Stimulated activated effector memory CD8-positive, alpha-beta T cell treated with anti-CD3 and anti-CD28 coated beads, Interleukin-12 subunit alpha, Interleukin-12 subunit beta, amount 100 ng/mL, for 72 hours (primary cell): ENCODE results near the gene PRR12.
A peak's percentile ranks its signal among the peaks of the same experiment; 100 is the strongest.

Experiments used
- ATAC-seq: fragments of 150-1000 bp; cut with Tn5 transposase; 2 replicates; pipeline ENCODE4 v1.10.0; 2021
- DNase-seq, 2 donors: peaks; one replicate each; pipeline ENCODE4 v3.0.0; 2021 to 2022; ENCODE audit warnings: low spot score in 2 of 2
- H3K27ac Mint-ChIP-seq: one replicate; pipeline ENCODE4 v1.8.0; 2022; ENCODE audit warnings: mild to moderate bottlenecking, mixed read lengths
- H3K36me3 Mint-ChIP-seq: one replicate; pipeline ENCODE4 v1.8.0; 2022; ENCODE audit warnings: mild to moderate bottlenecking, mixed read lengths
- H3K4me1 Mint-ChIP-seq: one replicate; pipeline ENCODE4 v1.8.0; 2022; ENCODE audit warnings: mixed read lengths
- H3K4me3 Mint-ChIP-seq: one replicate; pipeline ENCODE4 v1.8.0; 2022; ENCODE audit warnings: mild to moderate bottlenecking, mixed read lengths
- H3K9me3 Mint-ChIP-seq: one replicate; pipeline ENCODE4 v1.8.0; 2022; ENCODE audit warnings: mixed read lengths

Gene PRR12

DNA sequence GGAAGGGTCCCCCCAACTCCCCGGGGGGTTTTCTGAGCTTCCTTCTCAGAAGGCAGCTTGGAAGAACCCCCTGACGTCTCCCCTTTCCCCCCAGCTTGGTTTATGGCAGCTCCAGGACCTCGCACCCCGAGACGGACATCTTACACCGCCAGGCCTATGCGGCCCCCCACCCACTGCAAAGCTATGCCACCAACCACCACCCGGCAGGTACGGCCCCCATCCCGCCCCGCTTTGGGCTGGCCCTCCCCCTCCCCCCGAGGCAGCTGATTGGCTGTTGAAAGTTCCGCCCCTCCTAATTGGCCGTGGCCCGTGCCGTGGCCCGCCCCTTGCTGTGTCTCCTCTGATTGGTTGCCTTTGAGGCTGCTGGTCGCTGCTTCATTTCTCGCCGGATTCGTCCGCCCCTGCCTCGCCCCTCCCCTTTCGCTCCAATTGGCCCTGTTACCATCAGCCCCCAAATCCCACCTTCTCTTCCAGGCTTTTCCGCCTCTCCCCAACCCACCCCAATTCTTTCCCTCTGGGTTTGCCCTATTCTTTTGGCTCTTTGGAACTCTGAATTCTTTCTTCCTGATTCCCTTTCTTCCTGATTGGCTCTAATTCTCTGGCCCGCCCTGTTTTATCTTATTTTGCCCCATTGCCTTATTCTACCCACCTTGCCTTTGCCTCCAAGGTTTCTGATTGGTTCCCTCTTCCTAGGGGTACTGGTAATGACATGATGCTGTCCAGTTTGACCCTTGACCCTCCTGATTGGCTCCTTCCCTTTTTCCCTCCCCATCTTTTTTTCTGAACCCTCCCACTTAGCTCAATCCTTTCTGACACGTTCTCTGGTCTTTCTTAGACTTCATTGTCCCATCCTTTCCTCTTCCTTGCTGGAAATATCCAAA is 2.5 kb downstream of the PRR12 start:
- peaks cover 61% of the 10 kb centered on the region for H3K36me3 Mint-ChIP-seq
- no peaks in the 10 kb centered on the region for H3K9me3 Mint-ChIP-seq
- ATAC-seq (peak; percentile 70), DNase-seq (peak; percentile 73 to 95)
- peak overlapping the region; percentile 88 for H3K4me3 Mint-ChIP-seq
- H3K4me1 Mint-ChIP-seq, result peaks cover 46% of the 10 kb centered on the region
- peak overlapping the region; percentile 89 for H3K27ac Mint-ChIP-seq

DNA sequence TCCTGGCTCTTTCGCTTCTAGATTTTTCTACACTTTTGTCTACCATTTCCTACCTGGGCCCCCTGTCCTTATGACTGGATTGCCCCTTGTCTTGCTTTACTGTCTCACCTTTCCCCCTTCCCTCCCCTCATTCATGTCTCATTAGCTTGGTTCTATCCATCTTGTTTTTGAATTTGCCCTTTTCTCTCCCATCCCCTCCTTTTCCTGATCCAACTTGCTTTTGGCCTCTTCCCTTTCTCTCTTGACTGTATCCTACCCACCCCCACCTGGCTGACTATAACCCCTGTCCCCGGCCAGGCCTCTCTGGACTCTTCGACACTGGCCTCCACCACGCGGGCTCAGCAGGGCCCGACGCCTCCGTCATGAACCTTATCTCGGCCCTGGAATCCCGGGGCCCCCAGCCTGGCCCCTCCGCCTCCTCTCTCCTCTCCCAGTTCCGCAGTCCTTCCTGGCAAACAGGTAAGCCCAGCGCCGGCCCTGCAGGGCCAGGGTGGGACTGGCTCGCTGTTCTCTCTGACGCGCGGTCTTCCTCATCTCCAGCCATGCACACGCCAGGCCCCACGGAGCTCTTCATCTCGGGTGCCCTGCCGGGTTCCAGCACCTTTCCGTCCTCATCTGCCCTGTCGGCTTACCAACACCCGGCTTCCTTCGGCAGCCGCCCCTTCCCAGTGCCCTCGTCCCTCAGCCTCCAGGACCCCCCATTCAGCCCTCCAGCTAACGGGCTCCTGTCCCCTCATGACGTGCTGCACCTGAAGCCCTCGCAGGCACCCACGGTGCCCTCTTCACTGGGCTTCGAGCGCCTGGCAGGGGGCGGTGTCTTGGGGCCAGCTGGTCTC is 3.4 kb downstream of the PRR12 start:
- H3K4me3 Mint-ChIP-seq, result peak overlapping the region; percentile 88
- peak overlapping the region; percentile 89 for H3K27ac Mint-ChIP-seq
- ATAC-seq (no peak), DNase-seq (no peak)
- peaks cover 39% of the 10 kb centered on the region for H3K4me1 Mint-ChIP-seq
- H3K36me3 Mint-ChIP-seq, result peaks cover 64% of the 10 kb centered on the region
- no peaks in the 10 kb centered on the region for H3K9me3 Mint-ChIP-seq

DNA sequence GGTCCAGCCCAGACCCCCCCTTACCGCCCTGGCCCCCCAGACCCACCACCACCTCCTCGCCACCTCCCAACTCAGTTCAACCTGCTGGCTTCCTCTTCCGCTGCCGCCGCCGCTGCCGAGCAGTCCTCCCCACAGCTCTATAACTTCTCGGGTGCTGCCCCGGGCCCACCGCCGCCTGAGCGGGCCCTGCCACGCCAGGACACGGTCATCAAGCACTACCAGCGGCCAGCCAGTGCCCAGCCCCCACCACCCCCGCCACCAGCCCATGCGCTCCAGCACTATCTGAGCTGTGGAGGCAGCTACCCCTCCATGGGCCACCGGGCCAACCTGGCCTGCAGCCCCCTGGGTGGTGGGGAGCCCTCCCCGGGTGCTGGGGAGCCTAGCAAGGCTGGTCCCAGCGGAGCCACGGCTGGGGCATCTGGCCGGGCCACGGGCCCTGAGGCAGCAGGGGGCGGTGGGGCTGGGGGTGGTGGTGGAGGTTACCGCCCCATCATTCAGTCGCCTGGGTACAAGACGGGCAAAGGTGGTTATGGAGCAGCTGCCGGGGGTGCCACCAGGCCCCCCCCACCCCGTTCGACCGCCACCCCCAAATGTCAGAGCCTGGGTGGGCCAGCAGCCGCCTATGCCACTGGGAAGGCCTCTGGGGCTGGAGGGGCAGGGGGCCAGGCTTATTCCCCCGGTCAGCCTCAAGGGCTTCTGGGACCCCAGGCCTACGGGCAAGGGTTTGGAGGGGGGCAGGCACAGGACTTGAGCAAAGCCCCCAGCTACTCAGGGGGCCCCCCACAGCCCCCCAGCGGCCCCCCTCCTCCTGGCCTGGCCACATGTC is 4.2 kb downstream of the PRR12 start:
- no peak for DNase-seq
- H3K27ac Mint-ChIP-seq, result no peak overlapping the region
- peaks cover 72% of the 10 kb centered on the region for H3K36me3 Mint-ChIP-seq
- peak overlapping the region; percentile 88 for H3K4me3 Mint-ChIP-seq
- H3K4me1 Mint-ChIP-seq, result peaks cover 37% of the 10 kb centered on the region
- no peaks in the 10 kb centered on the region for H3K9me3 Mint-ChIP-seq
- no peak for ATAC-seq

DNA sequence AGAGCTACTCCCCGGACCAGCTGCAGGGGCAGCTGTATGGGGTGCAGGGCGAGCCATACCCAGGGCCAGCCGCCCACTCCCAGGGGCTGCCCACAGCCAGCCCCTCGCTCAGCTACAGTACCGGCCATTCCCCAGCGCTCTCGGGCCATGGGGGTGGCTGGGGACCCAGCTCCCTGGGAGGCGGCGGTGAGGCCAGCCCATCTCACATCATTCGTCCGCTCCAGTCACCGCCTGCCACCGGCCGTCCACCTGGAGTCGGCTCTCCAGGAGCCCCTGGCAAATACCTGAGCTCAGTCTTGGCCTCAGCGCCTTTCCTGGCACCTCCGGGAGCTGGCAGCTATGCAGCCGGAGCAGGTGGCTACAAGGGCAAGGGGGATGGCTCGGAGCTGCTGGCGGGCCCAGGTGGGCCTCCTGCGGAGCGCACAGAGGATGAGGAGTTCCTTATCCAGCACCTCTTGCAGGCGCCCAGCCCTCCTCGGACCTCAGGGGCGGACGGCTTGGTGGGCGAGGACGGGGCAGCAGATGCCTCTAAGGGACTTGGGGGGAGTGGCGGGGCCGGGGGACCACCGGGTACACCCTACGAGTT is 4.9 kb downstream of the PRR12 start:
- DNase-seq (no peak), ATAC-seq (no peak)
- peaks cover 40% of the 10 kb centered on the region for H3K4me1 Mint-ChIP-seq
- no peak overlapping the region for H3K27ac Mint-ChIP-seq
- no peak overlapping the region for H3K4me3 Mint-ChIP-seq
- no peaks in the 10 kb centered on the region for H3K9me3 Mint-ChIP-seq
- peaks cover 72% of the 10 kb centered on the region for H3K36me3 Mint-ChIP-seq

DNA sequence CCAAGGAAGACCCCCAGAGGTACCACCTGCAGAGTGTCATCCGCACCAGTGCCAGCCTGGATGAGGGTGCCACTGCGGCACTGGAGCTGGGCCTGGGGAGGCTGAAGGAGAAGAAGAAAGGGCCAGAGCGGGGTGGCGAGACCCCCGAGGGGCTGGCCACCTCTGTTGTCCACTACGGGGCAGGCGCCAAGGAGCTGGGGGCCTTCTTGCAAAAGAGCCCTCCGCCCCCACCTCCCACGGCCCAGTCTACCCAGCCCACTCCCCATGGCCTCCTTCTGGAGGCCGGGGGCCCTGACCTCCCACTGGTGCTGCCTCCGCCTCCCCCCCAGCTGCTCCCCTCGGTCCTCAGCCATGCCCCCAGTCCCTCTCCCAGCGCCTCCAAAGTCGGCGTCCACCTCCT is 5.4 kb downstream of the PRR12 start:
- no peaks in the 10 kb centered on the region for H3K9me3 Mint-ChIP-seq
- H3K36me3 Mint-ChIP-seq, result peaks cover 76% of the 10 kb centered on the region
- H3K4me1 Mint-ChIP-seq, result peaks cover 44% of the 10 kb centered on the region
- H3K4me3 Mint-ChIP-seq, result no peak overlapping the region
- DNase-seq, result no peak
- no peak overlapping the region for H3K27ac Mint-ChIP-seq
- no peak for ATAC-seq

DNA sequence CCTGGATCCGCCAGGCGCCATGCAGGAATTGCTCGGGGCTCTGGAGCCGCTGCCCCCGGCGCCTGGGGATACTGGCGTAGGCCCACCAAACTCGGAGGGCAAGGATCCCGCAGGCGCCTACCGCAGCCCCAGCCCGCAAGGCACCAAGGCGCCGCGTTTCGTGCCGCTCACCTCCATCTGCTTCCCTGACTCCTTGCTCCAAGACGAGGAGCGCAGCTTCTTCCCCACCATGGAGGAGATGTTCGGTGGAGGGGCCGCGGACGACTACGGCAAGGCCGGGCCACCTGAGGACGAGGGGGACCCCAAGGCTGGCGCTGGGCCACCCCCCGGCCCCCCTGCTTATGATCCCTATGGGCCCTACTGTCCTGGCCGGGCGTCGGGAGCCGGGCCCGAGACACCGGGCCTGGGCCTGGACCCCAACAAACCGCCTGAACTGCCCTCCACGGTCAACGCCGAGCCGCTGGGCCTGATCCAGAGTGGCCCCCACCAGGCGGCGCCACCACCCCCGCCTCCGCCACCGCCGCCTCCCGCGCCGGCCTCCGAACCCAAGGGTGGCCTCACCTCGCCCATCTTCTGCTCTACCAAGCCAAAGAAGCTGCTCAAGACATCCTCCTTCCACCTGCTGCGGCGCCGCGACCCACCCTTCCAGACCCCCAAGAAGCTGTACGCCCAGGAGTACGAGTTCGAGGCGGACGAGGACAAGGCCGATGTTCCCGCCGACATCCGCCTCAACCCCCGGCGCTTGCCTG is 6.1 kb downstream of the PRR12 start:
- Mint-ChIP-seq H3K9me3 (no peaks in the 10 kb centered on the region), H3K4me1 (peaks cover 41% of the 10 kb centered on the region), H3K4me3 (no peak overlapping the region), H3K36me3 (peaks cover 80% of the 10 kb centered on the region), H3K27ac (no peak overlapping the region)
- DNase-seq (no peak), ATAC-seq (no peak)

DNA sequence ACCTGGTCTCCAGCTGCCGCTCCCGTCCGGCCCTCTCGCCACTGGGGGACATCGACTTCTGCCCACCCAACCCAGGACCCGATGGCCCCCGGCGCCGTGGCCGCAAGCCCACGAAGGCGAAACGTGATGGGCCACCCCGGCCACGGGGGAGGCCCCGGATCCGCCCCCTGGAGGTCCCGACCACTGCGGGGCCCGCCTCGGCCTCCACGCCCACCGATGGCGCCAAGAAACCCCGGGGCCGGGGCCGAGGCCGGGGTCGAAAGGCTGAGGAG is 6.7 kb downstream of the PRR12 start:
- DNase-seq (no peak), ATAC-seq (no peak)
- H3K4me3 Mint-ChIP-seq, result no peak overlapping the region
- peaks cover 36% of the 10 kb centered on the region for H3K4me1 Mint-ChIP-seq
- peaks cover 80% of the 10 kb centered on the region for H3K36me3 Mint-ChIP-seq
- H3K9me3 Mint-ChIP-seq, result no peaks in the 10 kb centered on the region
- H3K27ac Mint-ChIP-seq, result no peak overlapping the region

DNA sequence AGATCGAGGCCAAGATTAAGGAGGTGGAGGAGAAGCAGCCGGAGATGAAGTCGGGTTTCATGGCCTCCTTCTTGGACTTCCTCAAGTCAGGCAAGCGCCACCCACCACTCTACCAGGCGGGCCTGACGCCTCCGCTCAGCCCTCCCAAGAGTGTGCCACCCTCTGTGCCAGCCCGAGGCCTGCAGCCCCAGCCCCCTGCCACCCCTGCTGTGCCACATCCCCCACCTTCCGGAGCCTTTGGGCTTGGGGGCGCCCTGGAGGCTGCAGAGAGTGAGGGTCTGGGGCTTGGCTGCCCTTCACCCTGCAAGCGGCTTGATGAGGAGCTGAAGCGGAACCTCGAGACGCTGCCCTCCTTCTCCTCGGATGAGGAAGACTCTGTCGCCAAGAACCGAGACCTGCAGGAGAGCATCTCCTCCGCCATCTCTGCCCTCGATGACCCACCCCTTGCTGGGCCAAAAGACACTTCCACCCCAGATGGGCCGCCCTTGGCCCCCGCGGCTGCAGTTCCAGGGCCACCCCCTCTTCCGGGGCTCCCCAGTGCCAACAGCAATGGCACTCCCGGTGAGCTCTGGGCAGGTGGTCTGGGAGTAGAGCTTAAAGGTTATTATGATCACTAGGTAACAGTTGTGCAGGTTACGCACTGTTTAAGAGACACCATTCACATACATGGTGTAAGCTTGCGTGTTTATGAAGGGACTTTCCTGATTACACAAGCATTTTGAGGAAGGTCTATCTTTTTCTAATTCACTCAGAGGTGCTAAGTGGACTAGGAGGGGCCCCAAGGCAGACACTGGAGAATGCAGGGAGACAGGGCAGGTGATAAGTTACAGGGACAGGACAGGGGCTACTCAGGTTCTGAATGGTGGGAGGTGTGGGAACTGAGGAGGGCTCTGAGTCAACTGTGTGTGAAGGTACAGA is 8.7 kb downstream of the PRR12 start:
- H3K9me3 Mint-ChIP-seq, result no peaks in the 10 kb centered on the region
- no peak overlapping the region for H3K4me3 Mint-ChIP-seq
- H3K36me3 Mint-ChIP-seq, result peaks cover 81% of the 10 kb centered on the region
- DNase-seq (no peak), ATAC-seq (no peak)
- H3K27ac Mint-ChIP-seq, result peak overlapping the region; percentile 83
- H3K4me1 Mint-ChIP-seq, result peaks cover 16% of the 10 kb centered on the region

DNA sequence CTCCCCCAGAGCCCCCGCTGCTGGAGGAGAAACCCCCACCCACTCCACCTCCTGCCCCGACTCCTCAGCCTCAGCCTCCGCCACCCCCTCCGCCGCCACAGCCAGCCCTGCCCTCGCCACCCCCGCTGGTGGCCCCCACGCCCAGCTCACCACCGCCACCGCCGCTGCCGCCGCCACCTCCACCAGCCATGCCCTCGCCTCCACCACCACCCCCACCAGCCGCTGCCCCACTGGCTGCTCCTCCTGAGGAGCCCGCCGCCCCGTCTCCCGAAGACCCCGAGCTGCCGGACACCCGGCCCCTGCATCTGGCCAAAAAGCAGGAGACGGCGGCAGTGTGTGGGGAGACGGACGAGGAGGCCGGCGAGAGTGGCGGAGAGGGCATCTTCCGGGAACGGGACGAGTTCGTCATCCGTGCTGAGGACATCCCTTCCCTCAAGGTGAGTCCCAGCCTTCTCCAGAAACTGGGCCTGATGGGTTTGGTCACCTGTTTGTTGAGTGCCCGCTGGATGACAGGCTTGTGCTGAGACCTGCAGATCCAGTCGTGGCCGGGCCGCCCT is 10.6 kb downstream of the PRR12 start:
- DNase-seq, result no peak
- ATAC-seq, result no peak
- H3K4me1 Mint-ChIP-seq, result peaks cover 15% of the 10 kb centered on the region
- peaks cover 82% of the 10 kb centered on the region for H3K36me3 Mint-ChIP-seq
- H3K4me3 Mint-ChIP-seq, result no peak overlapping the region
- H3K27ac Mint-ChIP-seq, result no peak overlapping the region
- no peaks in the 10 kb centered on the region for H3K9me3 Mint-ChIP-seq

DNA sequence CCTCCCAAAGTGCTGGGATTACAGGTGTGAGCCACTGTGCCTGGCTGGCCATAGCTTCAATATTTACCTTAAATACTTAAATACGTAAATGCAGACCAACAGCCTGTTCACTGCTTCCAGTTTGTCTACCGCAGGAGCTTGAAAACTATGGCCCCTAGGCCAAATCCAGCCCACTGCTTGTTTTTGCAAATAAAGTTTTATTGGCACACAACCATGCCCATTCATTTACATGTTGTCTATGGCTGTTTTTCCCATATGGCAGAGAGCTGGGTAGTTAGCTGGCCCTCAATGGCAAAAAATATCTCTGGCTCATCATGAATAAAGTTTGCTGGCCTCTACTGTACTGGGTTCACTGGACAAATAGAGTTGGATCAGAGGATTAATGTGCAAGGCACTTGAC is 11.8 kb downstream of the PRR12 start:
- Mint-ChIP-seq H3K9me3 (no peaks in the 10 kb centered on the region), H3K4me3 (no peak overlapping the region), H3K27ac (peak overlapping the region; percentile 37), H3K4me1 (peaks cover 15% of the 10 kb centered on the region), H3K36me3 (peaks cover 93% of the 10 kb centered on the region)
- no peak for DNase-seq
- no peak for ATAC-seq

DNA sequence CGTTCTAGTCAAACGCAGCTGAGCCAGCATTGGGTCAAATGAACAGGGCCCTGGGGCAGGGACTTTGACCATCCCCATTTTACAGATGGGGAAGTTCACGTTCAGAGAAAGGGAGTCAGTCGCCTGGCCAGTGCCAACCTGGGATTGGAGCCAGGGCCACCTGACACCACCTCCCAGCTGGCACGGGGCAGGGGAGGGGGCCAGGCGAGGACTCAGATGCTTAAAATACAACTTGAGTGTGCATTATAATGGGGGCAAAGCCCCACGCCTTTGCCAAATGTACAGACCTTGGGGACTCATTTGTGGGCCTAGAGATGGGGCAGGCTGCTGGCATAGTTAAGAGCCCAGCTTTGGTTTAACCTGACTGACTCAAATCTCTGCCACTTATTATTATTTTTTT is 14.6 kb downstream of the PRR12 start:
- H3K4me3 Mint-ChIP-seq, result no peak overlapping the region
- peaks cover 94% of the 10 kb centered on the region for H3K36me3 Mint-ChIP-seq
- peaks cover 7% of the 10 kb centered on the region for H3K4me1 Mint-ChIP-seq
- H3K9me3 Mint-ChIP-seq, result no peaks in the 10 kb centered on the region
- no peak for DNase-seq
- no peak for ATAC-seq
- H3K27ac Mint-ChIP-seq, result peak overlapping the region; percentile 52

DNA sequence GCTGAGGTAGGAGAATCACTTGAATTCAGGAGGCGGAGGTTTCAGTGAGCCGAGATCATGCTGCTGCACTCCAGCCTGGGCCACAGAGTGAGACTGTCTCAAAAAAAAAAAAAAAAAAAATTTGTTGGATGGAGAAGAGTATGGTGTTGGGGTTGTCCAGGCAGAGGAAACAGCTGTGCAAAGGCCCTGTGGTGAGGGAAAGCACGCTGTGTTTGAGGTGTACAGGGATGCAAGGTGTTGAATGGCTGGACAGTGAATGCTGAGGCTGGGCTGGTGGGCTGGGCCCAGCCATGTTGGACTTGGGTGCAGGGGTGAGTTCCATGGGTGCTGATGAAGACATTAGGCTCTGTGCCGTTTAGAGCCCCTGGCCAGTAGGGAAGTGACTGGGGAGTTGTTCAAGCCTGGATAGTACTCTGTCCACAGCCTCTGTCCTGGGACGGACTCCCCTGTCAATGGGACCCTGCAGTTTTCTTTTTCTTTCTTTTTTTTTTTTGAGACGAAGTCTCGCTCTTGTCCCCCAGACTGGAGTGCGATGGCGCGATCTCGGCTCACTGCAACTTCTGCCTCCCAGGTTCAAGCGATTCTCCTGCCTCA is 18.6 kb downstream of the PRR12 start:
- Mint-ChIP-seq H3K27ac (no peak overlapping the region), H3K4me3 (no peak overlapping the region), H3K9me3 (no peaks in the 10 kb centered on the region), H3K36me3 (peaks cover 73% of the 10 kb centered on the region), H3K4me1 (peaks cover 22% of the 10 kb centered on the region)
- ATAC-seq (no peak), DNase-seq (no peak)

DNA sequence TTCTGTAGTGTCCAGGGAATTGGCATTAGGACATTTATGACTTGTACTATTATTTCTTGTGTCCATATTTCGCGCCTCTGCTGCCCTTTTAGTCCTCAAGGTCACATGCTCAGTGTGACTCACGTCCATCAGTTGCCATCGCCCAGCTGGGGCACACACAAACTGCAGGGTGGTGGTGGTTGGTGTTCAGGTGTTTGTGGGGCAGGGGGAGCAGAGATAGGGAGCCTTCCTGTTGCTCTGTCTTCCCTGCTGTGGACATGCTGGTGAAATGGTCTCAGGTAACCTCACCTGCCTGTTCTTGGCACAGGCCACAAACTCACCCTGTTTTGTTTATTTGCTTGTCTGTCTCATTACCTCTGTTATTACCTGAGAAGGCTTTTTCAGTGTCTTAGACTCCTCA is 22.4 kb downstream of the PRR12 start:
- Mint-ChIP-seq H3K9me3 (no peaks in the 10 kb centered on the region), H3K36me3 (peaks cover 79% of the 10 kb centered on the region), H3K27ac (peak overlapping the region; percentile 93)

More for the DNA sequence above, 22.4 kb downstream of the PRR12 start:
- DNase-seq, result no peak
- Mint-ChIP-seq H3K4me3 (peak overlapping the region; percentile 67), H3K4me1 (peaks cover 30% of the 10 kb centered on the region)
- ATAC-seq, result no peak
